ENCODE results near the gene DLG5.

Gene DLG5

DNA sequence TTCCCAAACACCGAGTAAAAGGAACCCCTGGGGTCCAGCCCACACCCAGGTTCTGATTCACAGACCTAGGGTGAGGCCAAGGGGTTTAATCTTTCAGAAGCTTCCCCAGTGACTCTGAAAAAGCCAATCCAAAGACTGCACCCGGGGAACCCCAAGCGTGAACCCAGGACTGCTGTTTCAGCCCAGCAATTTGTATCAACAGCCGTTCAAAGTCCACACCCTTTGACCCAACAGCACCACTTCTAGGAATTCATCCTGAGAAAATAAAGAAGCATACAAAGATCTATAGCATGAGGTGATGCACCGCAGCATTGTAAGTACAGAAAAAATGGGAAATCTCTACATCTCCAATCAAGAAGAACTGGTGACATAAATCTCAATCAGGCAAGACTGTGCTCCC is 24.4 kb downstream of the DLG5 start:
- no peak overlapping the region for H3K4me3 ChIP-seq (ENCODE audit: low read depth, low read length)
- DNase-seq (ENCODE audit: low read depth): no peak
- TF ChIP-seq, protein P1, sequence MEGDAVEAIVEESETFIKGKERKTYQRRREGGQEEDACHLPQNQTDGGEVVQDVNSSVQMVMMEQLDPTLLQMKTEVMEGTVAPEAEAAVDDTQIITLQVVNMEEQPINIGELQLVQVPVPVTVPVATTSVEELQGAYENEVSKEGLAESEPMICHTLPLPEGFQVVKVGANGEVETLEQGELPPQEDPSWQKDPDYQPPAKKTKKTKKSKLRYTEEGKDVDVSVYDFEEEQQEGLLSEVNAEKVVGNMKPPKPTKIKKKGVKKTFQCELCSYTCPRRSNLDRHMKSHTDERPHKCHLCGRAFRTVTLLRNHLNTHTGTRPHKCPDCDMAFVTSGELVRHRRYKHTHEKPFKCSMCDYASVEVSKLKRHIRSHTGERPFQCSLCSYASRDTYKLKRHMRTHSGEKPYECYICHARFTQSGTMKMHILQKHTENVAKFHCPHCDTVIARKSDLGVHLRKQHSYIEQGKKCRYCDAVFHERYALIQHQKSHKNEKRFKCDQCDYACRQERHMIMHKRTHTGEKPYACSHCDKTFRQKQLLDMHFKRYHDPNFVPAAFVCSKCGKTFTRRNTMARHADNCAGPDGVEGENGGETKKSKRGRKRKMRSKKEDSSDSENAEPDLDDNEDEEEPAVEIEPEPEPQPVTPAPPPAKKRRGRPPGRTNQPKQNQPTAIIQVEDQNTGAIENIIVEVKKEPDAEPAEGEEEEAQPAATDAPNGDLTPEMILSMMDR (IDR thresholded peaks at IDR 0.05; ENCODE audit: low read depth, low read length, missing control alignments): no peak

DNA sequence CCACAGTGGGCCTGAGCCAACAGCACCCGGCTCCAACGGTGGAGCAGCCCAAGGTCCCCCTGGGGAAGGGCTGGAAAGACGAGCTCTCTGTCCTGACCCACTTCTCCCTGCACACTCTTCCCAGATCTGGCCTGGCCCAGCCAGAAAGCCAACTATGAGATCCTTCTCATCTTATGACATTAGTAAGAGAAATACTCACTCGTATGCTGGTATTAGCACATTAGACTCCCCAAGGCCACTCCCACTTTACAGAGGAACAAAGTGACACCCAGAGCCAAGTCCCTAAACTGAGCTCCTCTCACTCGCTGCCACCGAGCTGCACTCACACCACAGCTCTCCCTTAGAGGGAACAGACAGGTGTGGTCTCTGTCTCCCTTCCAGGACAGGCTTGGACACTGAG is 24.8 kb downstream of the DLG5 start:
- TF ChIP-seq, protein P1 (IDR thresholded peaks at IDR 0.05; ENCODE audit: low read depth, low read length, missing control alignments): no peak
- DNase-seq (ENCODE audit: low read depth): no peak
- no peak overlapping the region for H3K4me3 ChIP-seq (ENCODE audit: low read depth, low read length)

DNA sequence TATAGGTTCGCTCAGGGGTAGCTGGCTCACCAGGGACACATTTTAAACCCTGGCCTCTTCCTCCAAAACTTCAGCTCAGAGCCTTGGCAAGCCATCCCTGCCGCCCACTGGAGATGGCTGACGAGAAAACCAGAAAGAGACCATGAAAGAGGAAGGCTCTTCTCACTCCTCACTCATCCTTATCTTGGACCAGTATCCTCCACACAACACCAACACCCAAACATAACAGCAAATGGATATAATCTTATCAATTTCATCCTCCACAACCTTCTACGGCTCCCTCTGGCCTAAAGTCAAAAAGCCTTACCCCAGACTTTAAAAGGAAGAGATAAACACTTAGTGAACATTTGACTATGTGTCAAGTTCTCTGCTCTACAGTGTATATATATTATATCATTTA is 26.9 kb downstream of the DLG5 start:
- H3K4me3 ChIP-seq (ENCODE audit: low read depth, low read length): no peak overlapping the region
- TF ChIP-seq, protein P1 (IDR thresholded peaks at IDR 0.05; ENCODE audit: low read depth, low read length, missing control alignments): no peak
- DNase-seq (ENCODE audit: low read depth): no peak

DNA sequence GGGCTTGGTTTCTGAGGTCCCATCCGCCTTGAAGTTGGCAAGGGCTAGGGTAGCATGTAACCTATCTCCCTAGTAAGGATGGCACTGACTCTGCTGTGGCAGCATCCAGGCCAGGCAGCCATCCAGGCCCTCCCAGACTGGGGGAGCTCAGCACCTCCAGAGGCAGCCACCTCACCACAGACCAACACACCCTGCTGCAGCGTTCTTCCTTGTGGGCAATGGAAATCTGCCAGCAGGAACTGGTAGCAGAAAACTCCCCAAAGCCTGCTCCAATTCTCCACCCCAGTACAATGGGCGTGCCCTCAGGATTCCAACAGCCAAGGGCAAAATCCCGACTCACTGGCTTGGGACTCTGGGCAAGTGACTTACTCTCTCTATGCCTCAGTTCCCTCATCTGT is 27.5 kb downstream of the DLG5 start:
- no peak for DNase-seq (ENCODE audit: low read depth)
- H3K4me3 ChIP-seq (ENCODE audit: low read depth, low read length): no peak overlapping the region
- TF ChIP-seq, protein P1 (IDR thresholded peaks at IDR 0.05; ENCODE audit: low read depth, low read length, missing control alignments): no peak

DNA sequence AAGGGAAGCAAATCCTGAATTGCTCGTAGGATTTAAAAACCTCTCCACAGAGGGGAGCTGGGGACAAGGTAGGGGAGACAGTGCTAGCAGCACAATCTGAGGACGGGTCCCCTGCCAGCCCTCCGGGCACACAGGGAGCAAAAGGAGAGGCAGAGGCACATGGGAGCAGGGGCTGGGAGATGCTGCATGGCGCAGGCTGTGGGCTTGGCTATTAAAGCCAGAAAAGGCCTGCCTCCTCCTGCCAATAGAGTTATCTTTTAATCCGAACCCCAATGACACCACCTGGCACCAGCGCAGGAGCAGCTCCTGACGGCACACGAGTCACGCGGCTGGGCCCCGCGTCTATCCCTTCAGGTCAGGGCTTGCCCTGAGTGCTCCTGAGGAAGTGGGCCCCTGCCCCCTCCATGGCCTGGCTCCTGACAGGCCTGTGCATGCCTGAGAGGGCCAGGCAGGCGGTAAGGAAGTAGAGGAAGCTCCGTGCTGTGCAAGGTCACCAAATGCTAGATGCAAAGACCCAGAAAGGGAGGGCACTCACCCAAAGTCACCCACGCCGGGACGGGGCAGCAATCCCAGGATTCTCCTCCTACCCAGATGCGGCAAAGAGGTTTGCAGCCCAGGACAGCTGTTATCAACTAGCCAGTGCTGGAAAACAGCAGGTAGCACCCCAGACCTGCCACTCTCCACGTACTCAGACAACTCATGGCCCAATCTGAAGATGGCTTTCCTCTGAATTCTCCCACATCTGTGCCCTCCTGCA is 28.1 kb downstream of the DLG5 start:
- DNase-seq (ENCODE audit: low read depth): no peak
- TF ChIP-seq, protein P1 (IDR thresholded peaks at IDR 0.05; ENCODE audit: low read depth, low read length, missing control alignments): no peak
- no peak overlapping the region for H3K4me3 ChIP-seq (ENCODE audit: low read depth, low read length)

DNA sequence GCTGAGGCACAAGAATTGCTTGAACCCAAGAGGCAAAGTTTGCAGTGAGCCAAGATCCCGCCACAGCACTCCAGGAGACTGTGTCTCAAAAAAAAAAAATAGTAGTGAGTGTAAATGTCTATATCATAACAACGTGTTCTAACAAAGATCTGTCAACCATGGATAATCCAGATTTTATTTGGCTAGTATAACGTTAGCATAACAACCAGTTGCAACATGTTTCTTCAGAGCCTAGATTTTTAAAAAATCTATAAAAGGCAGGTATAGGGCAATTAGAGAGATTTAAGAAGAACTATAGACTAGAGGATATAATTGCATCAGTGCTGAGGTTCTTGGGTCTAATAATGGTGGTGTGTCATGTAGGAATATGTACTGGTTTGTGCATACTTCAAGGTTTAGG is 30.5 kb downstream of the DLG5 start:
- no peak overlapping the region for H3K4me3 ChIP-seq (ENCODE audit: low read depth, low read length)
- no peak for DNase-seq (ENCODE audit: low read depth)
- TF ChIP-seq, protein P1 (IDR thresholded peaks at IDR 0.05; ENCODE audit: low read depth, low read length, missing control alignments): no peak

DNA sequence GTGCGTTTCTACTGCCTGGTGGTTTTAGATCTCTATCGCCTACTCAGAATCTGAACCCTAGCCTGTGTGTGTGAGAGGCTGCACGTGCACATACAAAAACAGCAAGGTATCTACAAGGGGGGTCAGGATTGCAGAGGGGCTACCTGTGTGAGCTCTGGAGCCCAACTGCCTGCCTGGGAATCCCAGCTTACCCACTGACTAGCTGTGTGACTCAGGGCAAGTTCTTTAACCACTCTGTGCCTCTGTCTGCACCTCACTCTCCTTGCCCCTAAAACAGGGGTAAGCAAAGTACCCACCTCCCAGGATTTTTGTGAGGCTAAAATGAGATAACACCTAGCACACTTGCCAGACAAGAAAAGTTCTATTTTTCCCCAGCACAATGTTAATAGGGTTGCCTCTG is 32.5 kb downstream of the DLG5 start:
- TF ChIP-seq, protein P1 (IDR thresholded peaks at IDR 0.05; ENCODE audit: low read depth, low read length, missing control alignments): no peak
- no peak overlapping the region for H3K4me3 ChIP-seq (ENCODE audit: low read depth, low read length)
- DNase-seq (ENCODE audit: low read depth): no peak
